ENCODE data around the gene ATOH7.

GRCh38 chr10:68212721-68213352 is 19.1 kb downstream of the ATOH7 start:
- TF ChIP-seq CTCF (IDR thresholded peaks at IDR 0.05; ENCODE audit: low read length) (peak; percentile 69), EZH2 (IDR thresholded peaks at IDR 0.05; ENCODE audit: borderline replicate concordance, low read length) (no peak)

Data from OCI-LY1 (cell line).